Endothelial cell of umbilical vein (primary cell): ENCODE measurements around the gene MPIG6B. TPM values are rescaled to one million over a fixed set of nuclear protein-coding genes. Genes with fewer than 3 reads are reported as not detected.

ENCODE experiments used
- BruUV-seq: library from RNA; stranded (reverse); fragments of 400-500 nt; replicated peaks from 2 replicates; lab custom pipeline; 2021; lab: Mats Ljungman, UMichigan
- CTCF ChIA-PET: fragments of 300-600, 350-600 bp; sonication (Branson Sonifier 250); formaldehyde crosslinking; loops from one replicate; lab custom pipeline; 2021; ENCODE audit warnings: antibody characterized with exemption, inconsistent platforms; lab: Charles Lee
- POLR2A ChIA-PET: fragments of 300-600, 350-600 bp; sonication (Branson Sonifier 250); formaldehyde crosslinking; loops from one replicate; lab custom pipeline; 2021; ENCODE audit warnings: antibody characterized with exemption, inconsistent platforms; lab: Charles Lee
- DNase-seq: peaks from one replicate; pipeline ENCODE4 v3.0.0-alpha.2; 2011; ENCODE audit warnings: low read depth, low spot score
- FAIRE-seq: peaks from 2 replicates; lab custom pipeline; 2011; peaks lifted over from hg19 to GRCh38; lab: Jason Lieb, UNC
- H2AFZ ChIP-seq: 2 replicates; pipeline ENCODE4 v1.6.0; 2012; ENCODE audit warnings: low read depth, low read length, control low read depth, inconsistent platforms
- H3K27ac ChIP-seq: 2 replicates; pipeline ENCODE4 v1.5.1; 2011; ENCODE audit warnings: low read depth, mild to moderate bottlenecking, control low read depth, low read length, moderate library complexity; ENCODE audit not compliant: insufficient read depth
- H3K27me3 ChIP-seq, 2 experiments: 2 replicates each; pipeline versions ENCODE4 v1.6.0 to v1.6.1; 2011; ENCODE audit warnings: low read length in 2 of 2, mixed read lengths in 1 of 2; ENCODE audit not compliant: control insufficient read depth in 2 of 2, insufficient read depth in 2 of 2
- H3K36me3 ChIP-seq, 2 experiments: 2 replicates in 1 of 2; 3 replicates in 1 of 2; pipeline ENCODE4 v1.5.1; 2011; ENCODE audit warnings: low read length in 2 of 2, mild to moderate bottlenecking in 1 of 2, moderate library complexity in 1 of 2; ENCODE audit not compliant: control insufficient read depth in 2 of 2, insufficient read depth in 2 of 2; ENCODE audit errors: extremely low read depth in 1 of 2
- H3K4me1 ChIP-seq: 3 replicates; pipeline ENCODE4 v1.5.1; 2011; ENCODE audit warnings: mild to moderate bottlenecking, low read length; ENCODE audit not compliant: control insufficient read depth, insufficient read depth; ENCODE audit errors: extremely low read depth
- H3K4me2 ChIP-seq: 2 replicates; pipeline ENCODE4 v1.6.1; 2011; ENCODE audit warnings: low read length, control low read depth, mixed read lengths; ENCODE audit not compliant: insufficient read depth
- H3K4me3 ChIP-seq, 3 experiments: fragments of 200-600 bp in 1 of 3; sonication (generic), shearing (Covaris generic) in 1 of 3; replicated peaks in 1 of 3; 2 replicates each; pipeline ENCODE4 v1.5.1; 2011 to 2016; ENCODE audit warnings: control low read depth in 3 of 3, low read length in 3 of 3, mild to moderate bottlenecking in 2 of 3, inconsistent platforms in 1 of 3, low read depth in 1 of 3, moderate library complexity in 1 of 3; ENCODE audit not compliant: insufficient read depth in 1 of 3
- H3K79me2 ChIP-seq: 2 replicates; pipeline ENCODE4 v1.6.0; 2012; ENCODE audit warnings: low read length, inconsistent platforms; ENCODE audit not compliant: control insufficient read depth, insufficient read depth
- H3K9ac ChIP-seq: replicated peaks from 2 replicates; pipeline ENCODE3; 2011; ENCODE audit warnings: low read length, control low read depth; ENCODE audit not compliant: insufficient read depth; ENCODE audit errors: extremely low read depth
- H3K9me1 ChIP-seq: replicated peaks from 3 replicates; pipeline ENCODE4 v1.6.0; 2011; ENCODE audit warnings: mild to moderate bottlenecking, low read length; ENCODE audit not compliant: control insufficient read depth, insufficient read depth; ENCODE audit errors: extremely low read depth
- H3K9me3 ChIP-seq: replicated peaks from 2 replicates; pipeline ENCODE4 v1.5.1; 2012; ENCODE audit warnings: low read length, inconsistent platforms; ENCODE audit not compliant: control insufficient read depth, insufficient read depth
- H4K20me1 ChIP-seq: replicated peaks from 2 replicates; pipeline ENCODE3; 2011; ENCODE audit warnings: mild to moderate bottlenecking, low read length; ENCODE audit not compliant: control insufficient read depth, insufficient read depth; ENCODE audit errors: extremely low read depth
- CTCF ChIP-seq, 2 donors: IDR thresholded peaks; 1 replicate in 1 of 2; 2 replicates in 1 of 2; pipeline ENCODE4 v1.5.1; 2011; ENCODE audit warnings: low read length in 2 of 2, mild to moderate bottlenecking in 2 of 2, moderate library complexity in 2 of 2, control low read depth in 1 of 2, inconsistent platforms in 1 of 2, low read depth in 1 of 2; ENCODE audit not compliant: insufficient read depth in 1 of 2; ENCODE audit errors: extremely low read depth in 1 of 2
- EZH2 ChIP-seq: IDR thresholded peaks from 2 replicates; pipeline ENCODE4 v1.6.1; 2012; ENCODE audit warnings: borderline replicate concordance, low read depth, mild to moderate bottlenecking, moderate library complexity, low read length, inconsistent platforms; ENCODE audit not compliant: severe bottlenecking
- FOS ChIP-seq: IDR thresholded peaks from 2 replicates; pipeline ENCODE4 v1.6.1; 2011; ENCODE audit warnings: mild to moderate bottlenecking, low read length, moderate library complexity, borderline replicate concordance; ENCODE audit not compliant: insufficient read depth
- GATA2 ChIP-seq: IDR thresholded peaks from 2 replicates; pipeline ENCODE4 v1.7.0; 2011; ENCODE audit warnings: low read depth, mild to moderate bottlenecking, moderate library complexity, mixed read lengths, low read length; ENCODE audit not compliant: insufficient read length, insufficient read depth
- JUN ChIP-seq: IDR thresholded peaks from 2 replicates; pipeline ENCODE4 v1.6.1; 2011; ENCODE audit warnings: borderline replicate concordance, low read depth; ENCODE audit not compliant: insufficient read length, insufficient read depth
- MAX ChIP-seq: IDR thresholded peaks from 2 replicates; pipeline ENCODE4 v1.6.1; 2011; ENCODE audit not compliant: insufficient read depth, insufficient read length
- MYC ChIP-seq: IDR thresholded peaks from one replicate; pipeline ENCODE4 v1.6.1; 2011; ENCODE audit warnings: mild to moderate bottlenecking, low read depth, low read length
- POLR2A ChIP-seq: IDR thresholded peaks from 2 replicates; pipeline ENCODE4 v1.6.1; 2012; ENCODE audit warnings: low read depth, mild to moderate bottlenecking, control low read depth, low read length
- POLR2AphosphoS5 ChIP-seq: IDR thresholded peaks from 2 replicates; pipeline ENCODE4 v1.6.1; 2012; ENCODE audit warnings: low read depth, mild to moderate bottlenecking, control low read depth, low read length, moderate library complexity; ENCODE audit not compliant: insufficient read depth
- dilution Hi-C: fragments of 300-500 bp; cut with MboI; formaldehyde crosslinking; loops from one replicate; pipeline ENCODE4 v1.15.0; 2019; ENCODE audit warnings: low sequenced_read_pairs; ENCODE audit not compliant: extremely low pct_ligation_motif_present
- intact Hi-C: fragments of 100-400 bp; cut with micrococcal nuclease; formaldehyde crosslinking; loops from one replicate; pipeline ENCODE4 v1.10.0; 2022
- polyA plus RNA-seq, 4 experiments: library from polyadenylated mRNA; depleted of rRNA in 3 of 4; stranded (reverse) in 3 of 4; unstranded in 1 of 4; fragments of >200 nt; gene quantifications; 2 replicates each; pipeline versions ENCODE4 v1.2.1 to v1.2.3, GENCODE V29; 2011 to 2012; ENCODE audit warnings: missing spikeins in 1 of 4
- total RNA-seq: library from RNA; stranded (reverse); gene quantifications from 2 replicates; pipeline ENCODE4 v1.2.3, GENCODE V29; 2021

Gene MPIG6B
- total and polyA plus RNA-seq, 2 donors (not counting 3 experiments of a cell fraction or from before 2014, with no cell fraction given) = not detected

GRCh38 chr6:31691564-31692108 is 31.5 kb upstream of the MPIG6B start:
- Histone ChIP-seq H3K27ac (no peak overlapping the region), H3K9me3 (no peaks in the 10 kb centered on the region), H3K9ac (no peak overlapping the region), H3K4me2 (no peak overlapping the region), H4K20me1 (no peaks in the 10 kb centered on the region), H3K4me3 (no peak overlapping the region), H3K27me3 (no peaks in the 10 kb centered on the region), H2AFZ (no peak overlapping the region), H3K9me1 (no peaks in the 10 kb centered on the region), H3K79me2 (no peaks in the 10 kb centered on the region), H3K4me1 (peaks cover 10% of the 10 kb centered on the region), H3K36me3 (peaks cover 6 to 44% of the 10 kb centered on the region in 2 experiments)
- no TSS peak for BruUV-seq
- intact Hi-C loops = no loop called here
- dilution Hi-C loops = no loop called here
- no peak for DNase-seq
- TF ChIP-seq MAX (no peak), FOS (no peak), MYC (no peak), POLR2AphosphoS5 (no peak), GATA2 (no peak), JUN (no peak)
- FAIRE-seq = no peak
- ChIA-PET CTCF (interaction anchor here (2.1 kb wide), 1 partner anchor 115 kb away, joined by 5 read pairs; the partner anchor contains the start of gene LSM2), POLR2A (interaction anchor here (1.5 kb wide), 1 partner anchor 136 kb away, joined by 4 read pairs; the partner anchor contains the start of gene HSPA1B)

- no peak for TF ChIP-seq JUN
- no peak for TF ChIP-seq FOS
- TF ChIP-seq GATA2 = no peak
- TF ChIP-seq MAX = no peak
- TF ChIP-seq MYC = no peak
- TF ChIP-seq CTCF (IDR thresholded peaks at IDR 0.05; ENCODE audit: extremely low read depth in 1 of 2, insufficient read depth in 1 of 2, low read depth in 1 of 2, low read length in 2 of 2) = no peak
- no peak for TF ChIP-seq EZH2
- TF ChIP-seq POLR2AphosphoS5 = no peak
- no peak for TF ChIP-seq POLR2A
- CTCF ChIA-PET = interaction anchor here (1.4 to 2.1 kb wide), 2 partner anchors 114 to 138 kb away, joined by 4 to 5 read pairs; partner anchors contain the start of gene LSM2
These were observed 30.8 kb upstream of the MPIG6B start for GRCh38 chr6:31692353-31692752.

More at GRCh38 chr6:31692353-31692752, 30.8 kb upstream of the MPIG6B start:
- intact Hi-C loops = no loop called here
- dilution Hi-C loops = no loop called here
- Histone ChIP-seq H3K27me3 (no peaks in the 10 kb centered on the region), H3K4me1 (peaks cover 10% of the 10 kb centered on the region), H3K27ac (no peak overlapping the region), H2AFZ (no peak overlapping the region), H3K79me2 (no peaks in the 10 kb centered on the region), H3K9me3 (no peaks in the 10 kb centered on the region), H4K20me1 (no peaks in the 10 kb centered on the region), H3K9me1 (no peaks in the 10 kb centered on the region), H3K4me2 (no peak overlapping the region), H3K9ac (no peak overlapping the region), H3K4me3 (no peak overlapping the region), H3K36me3 (peaks cover 6 to 46% of the 10 kb centered on the region in 2 experiments)
- POLR2A ChIA-PET = no interaction called here
- FAIRE-seq = no peak
- no peak for DNase-seq
- no TSS peak for BruUV-seq
